Neuron (in vitro differentiated cells): ENCODE data around the gene NOP16.

Experiments used
- H2AFZ ChIP-seq: one replicate; pipeline ENCODE4 v1.6.1; 2013; ENCODE audit warnings: low read depth, mild to moderate bottlenecking, inconsistent platforms, low read length, moderate library complexity
- H3K27me3 ChIP-seq: one replicate; pipeline ENCODE4 v1.6.1; 2013; ENCODE audit warnings: low read length; ENCODE audit not compliant: insufficient read depth
- H3K36me3 ChIP-seq: one replicate; pipeline ENCODE4 v1.6.1; 2013; ENCODE audit warnings: low read length; ENCODE audit not compliant: insufficient read depth
- H3K4me1 ChIP-seq: one replicate; pipeline ENCODE4 v1.6.1; 2013; ENCODE audit warnings: low read length; ENCODE audit not compliant: insufficient read depth
- H3K4me3 ChIP-seq: 2 replicates; pipeline ENCODE4 v1.5.1; 2013; ENCODE audit warnings: mild to moderate bottlenecking, low read length, moderate library complexity
- H3K9me3 ChIP-seq: one replicate; pipeline ENCODE4 v1.6.1; 2013; ENCODE audit warnings: low read length

The NOP16 gene

GRCh38 chr5:176371621-176372539, 16.5 kb downstream of the NOP16 start:
- H3K36me3 ChIP-seq, result peaks cover 29% of the 10 kb centered on the region
- no peak overlapping the region for H3K4me3 ChIP-seq
- H3K9me3 ChIP-seq, result no peaks in the 10 kb centered on the region
- no peak overlapping the region for H2AFZ ChIP-seq
- no peaks in the 10 kb centered on the region for H3K27me3 ChIP-seq
- H3K4me1 ChIP-seq, result no peaks in the 10 kb centered on the region

GRCh38 chr5:176369934-176370711, 18.3 kb downstream of the NOP16 start:
- Histone ChIP-seq H3K36me3 (peaks cover 32% of the 10 kb centered on the region), H3K27me3 (no peaks in the 10 kb centered on the region), H3K9me3 (no peaks in the 10 kb centered on the region), H3K4me3 (no peak overlapping the region), H2AFZ (no peak overlapping the region), H3K4me1 (no peaks in the 10 kb centered on the region)

- Histone ChIP-seq H2AFZ (no peak overlapping the region), H3K4me1 (no peaks in the 10 kb centered on the region), H3K36me3 (peaks cover 30% of the 10 kb centered on the region), H3K9me3 (no peaks in the 10 kb centered on the region), H3K27me3 (no peaks in the 10 kb centered on the region), H3K4me3 (no peak overlapping the region)
These were observed 19.7 kb downstream of the NOP16 start for GRCh38 chr5:176368726-176369125.

GRCh38 chr5:176366232-176366894, 22.0 kb downstream of the NOP16 start:
- no peaks in the 10 kb centered on the region for H3K4me1 ChIP-seq
- no peaks in the 10 kb centered on the region for H3K9me3 ChIP-seq
- H3K27me3 ChIP-seq, result no peaks in the 10 kb centered on the region

GRCh38 chr5:176365351-176366231, 22.8 kb downstream of the NOP16 start, which contains the start of gene ARL10:
ARL10 (plus strand) TSS chr5:176365487; CDS start chr5:176365564, 77 bp downstream.
- Histone ChIP-seq H2AFZ (peak within 1 kb of the TSS; percentile 97), H3K4me3 (peak within 1 kb of the TSS; percentile 93), H3K4me1 (no peaks in the 10 kb centered on the region), H3K36me3 (peaks cover 19% of the 10 kb centered on the region), H3K27me3 (no peaks in the 10 kb centered on the region), H3K9me3 (no peaks in the 10 kb centered on the region)

More at GRCh38 chr5:176366232-176366894, 22.0 kb downstream of the NOP16 start:
- Histone ChIP-seq H2AFZ (peak overlapping the region; percentile 97), H3K4me3 (peak overlapping the region; percentile 93), H3K36me3 (peaks cover 19% of the 10 kb centered on the region)

- no peaks in the 10 kb centered on the region for H3K27me3 ChIP-seq
- H3K4me3 ChIP-seq, result peak overlapping the region; percentile 93
- H3K9me3 ChIP-seq, result no peaks in the 10 kb centered on the region
- peaks cover 15% of the 10 kb centered on the region for H3K36me3 ChIP-seq
- no peaks in the 10 kb centered on the region for H3K4me1 ChIP-seq
- peak overlapping the region; percentile 97 for H2AFZ ChIP-seq
These were observed 23.5 kb downstream of the NOP16 start for GRCh38 chr5:176364765-176365350.

- peak overlapping the region; percentile 79 for H3K4me3 ChIP-seq
These were observed 26.2 kb downstream of the NOP16 start for GRCh38 chr5:176362233-176362490.

GRCh38 chr5:176361437-176362232, 26.8 kb downstream of the NOP16 start, which contains the start of gene KIAA1191:
KIAA1191 (minus strand) TSS chr5:176361764; CDS start chr5:176359508, 2,256 bp downstream.
- Histone ChIP-seq H3K36me3 (peaks cover 20% of the 10 kb centered on the region), H2AFZ (peak within 1 kb of the TSS; percentile 56), H3K4me1 (no peaks in the 10 kb centered on the region), H3K9me3 (no peaks in the 10 kb centered on the region), H3K4me3 (peak within 1 kb of the TSS; percentile 79), H3K27me3 (no peaks in the 10 kb centered on the region)

More at GRCh38 chr5:176362233-176362490, 26.2 kb downstream of the NOP16 start:
- Histone ChIP-seq H3K9me3 (no peaks in the 10 kb centered on the region), H2AFZ (peak overlapping the region; percentile 46), H3K27me3 (no peaks in the 10 kb centered on the region), H3K4me1 (no peaks in the 10 kb centered on the region), H3K36me3 (peaks cover 18% of the 10 kb centered on the region)

GRCh38 chr5:176360894-176361436, 27.4 kb downstream of the NOP16 start:
- Histone ChIP-seq H3K36me3 (peaks cover 25% of the 10 kb centered on the region), H3K9me3 (no peaks in the 10 kb centered on the region), H2AFZ (peak overlapping the region; percentile 56), H3K4me3 (peak overlapping the region; percentile 79), H3K27me3 (no peaks in the 10 kb centered on the region), H3K4me1 (no peaks in the 10 kb centered on the region)

GRCh38 chr5:176359658-176360057, 28.7 kb downstream of the NOP16 start:
- no peaks in the 10 kb centered on the region for H3K4me1 ChIP-seq
- peak overlapping the region; percentile 14 for H3K4me3 ChIP-seq
- H3K27me3 ChIP-seq, result no peaks in the 10 kb centered on the region
- H2AFZ ChIP-seq, result no peak overlapping the region
- H3K9me3 ChIP-seq, result no peaks in the 10 kb centered on the region
- peaks cover 36% of the 10 kb centered on the region for H3K36me3 ChIP-seq

GRCh38 chr5:176356179-176356566, 32.2 kb downstream of the NOP16 start:
- no peak overlapping the region for H3K4me3 ChIP-seq
- H3K9me3 ChIP-seq, result peaks cover 2% of the 10 kb centered on the region
- H3K27me3 ChIP-seq, result no peaks in the 10 kb centered on the region
- no peaks in the 10 kb centered on the region for H3K4me1 ChIP-seq
- H3K36me3 ChIP-seq, result peaks cover 69% of the 10 kb centered on the region
- no peak overlapping the region for H2AFZ ChIP-seq
